ENCODE data around the gene GFPT2.

The GFPT2 gene

DNA sequence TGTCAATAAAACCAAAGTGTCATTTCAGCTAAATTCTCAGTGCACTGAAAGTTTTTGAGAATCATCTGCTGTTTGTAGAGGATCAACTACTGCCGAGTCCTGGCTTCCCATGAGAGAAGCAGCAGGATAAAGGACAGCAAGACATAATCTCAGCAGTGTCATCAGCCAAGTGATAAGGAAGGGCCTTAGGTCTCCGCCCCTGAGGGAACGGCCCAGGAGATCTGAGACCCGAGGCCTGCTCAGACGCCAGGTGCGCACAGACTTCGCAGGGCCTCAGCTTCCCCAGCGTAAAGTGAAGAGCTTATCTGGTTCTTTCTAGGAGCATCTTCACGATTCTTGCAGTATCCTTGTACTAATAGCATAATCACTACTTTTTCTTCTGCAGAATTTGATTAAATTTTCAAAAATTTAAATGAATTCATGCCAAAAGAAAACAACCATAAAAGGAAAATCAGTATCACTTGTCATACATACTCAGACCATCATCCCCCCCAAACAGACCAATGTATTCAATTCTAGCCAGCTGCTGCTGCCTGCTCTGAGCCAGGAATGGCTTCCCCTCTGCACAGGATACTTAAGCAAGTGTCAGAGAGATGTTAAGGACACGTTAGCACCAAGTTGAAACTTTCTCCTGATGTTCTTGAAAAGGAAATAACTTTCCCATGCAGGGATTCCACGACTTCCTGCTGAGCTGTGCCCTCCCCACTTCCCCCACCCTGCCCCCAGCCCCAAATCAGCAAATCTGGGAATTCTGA, 2.2 kb downstream of the GFPT2 start:
- DNase-seq (ENCODE audit: low spot score): no peak

DNA sequence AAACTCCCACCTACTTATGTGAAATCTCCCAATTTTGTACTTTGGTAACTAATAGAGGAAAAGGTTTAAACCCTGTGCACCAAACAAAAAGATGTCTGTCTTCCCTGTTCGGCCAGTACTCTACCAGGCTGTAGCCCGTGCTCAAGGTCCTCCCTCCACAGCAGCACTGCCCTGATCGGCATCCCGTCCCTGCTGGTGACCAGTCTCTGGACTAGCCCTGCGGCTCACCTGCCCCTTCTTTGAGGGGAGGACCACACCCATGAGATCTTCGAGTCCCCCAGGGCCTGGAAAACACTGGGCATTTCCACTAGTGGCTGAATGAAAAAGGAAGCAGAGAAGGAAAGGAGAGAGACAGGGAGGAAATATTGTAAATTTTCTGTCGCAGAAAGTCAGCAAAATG, 2.8 kb downstream of the GFPT2 start:
- DNase-seq (ENCODE audit: low spot score): no peak

DNA sequence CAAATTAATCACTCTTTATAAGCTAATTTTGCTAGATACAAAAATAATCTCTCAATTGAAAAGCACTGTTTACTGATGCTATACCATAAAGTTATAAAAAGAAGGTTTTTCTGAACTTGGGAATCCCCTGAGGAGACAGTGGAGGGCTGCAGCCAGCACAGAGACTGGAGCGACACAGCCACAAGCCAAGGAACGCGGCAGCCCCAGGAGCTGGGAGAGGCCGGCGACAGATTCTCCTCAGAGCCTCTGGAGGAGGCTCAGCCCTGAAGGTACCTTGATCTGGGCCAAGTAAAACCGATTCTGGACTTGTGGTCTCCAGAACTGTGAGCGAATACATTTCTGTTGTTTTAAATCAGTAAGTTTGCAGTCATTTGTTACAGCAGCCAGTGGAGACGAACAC, 3.7 kb downstream of the GFPT2 start:
- no peak for DNase-seq (ENCODE audit: low spot score)

DNA sequence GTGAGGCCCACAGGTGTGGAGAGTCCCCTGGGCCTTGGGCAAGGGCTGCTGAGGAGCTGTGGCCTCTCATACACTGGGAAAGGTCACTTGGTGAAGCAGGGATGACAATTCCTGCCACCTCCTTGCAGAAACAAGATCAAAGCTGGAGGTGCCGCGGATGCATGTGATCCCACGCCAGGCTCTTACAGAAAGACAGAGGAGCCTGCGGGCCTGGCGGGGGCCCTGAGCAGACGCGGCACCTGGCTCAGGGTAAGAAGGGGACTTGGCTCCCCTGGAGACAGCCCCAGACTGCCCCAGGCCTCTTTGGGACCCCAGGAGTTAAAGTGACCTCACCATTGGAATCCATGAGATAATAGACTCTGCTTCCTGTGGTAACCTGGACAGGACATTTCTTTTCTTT, 4.8 kb downstream of the GFPT2 start:
- DNase-seq (ENCODE audit: low spot score): no peak

DNA sequence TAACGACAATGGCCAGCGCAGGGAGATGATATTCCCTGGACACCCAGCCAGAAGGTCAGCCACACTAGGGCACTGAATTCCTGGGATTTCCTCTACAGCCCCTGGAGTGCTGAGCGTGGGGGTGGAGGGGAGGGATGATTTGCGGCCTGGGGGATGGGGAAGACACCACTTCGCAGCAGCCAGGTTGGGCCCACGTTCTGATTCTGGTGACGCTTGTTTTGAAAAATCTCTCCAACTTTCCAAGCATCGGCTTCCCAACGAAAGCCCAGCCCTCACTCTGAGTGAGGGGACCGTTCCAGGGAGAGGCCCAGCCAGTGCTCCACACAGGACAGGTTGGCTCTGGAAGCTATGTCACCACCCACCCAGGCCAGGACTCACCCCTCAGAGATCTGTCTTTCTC, 5.4 kb downstream of the GFPT2 start:
- no peak for DNase-seq (ENCODE audit: low spot score)

DNA sequence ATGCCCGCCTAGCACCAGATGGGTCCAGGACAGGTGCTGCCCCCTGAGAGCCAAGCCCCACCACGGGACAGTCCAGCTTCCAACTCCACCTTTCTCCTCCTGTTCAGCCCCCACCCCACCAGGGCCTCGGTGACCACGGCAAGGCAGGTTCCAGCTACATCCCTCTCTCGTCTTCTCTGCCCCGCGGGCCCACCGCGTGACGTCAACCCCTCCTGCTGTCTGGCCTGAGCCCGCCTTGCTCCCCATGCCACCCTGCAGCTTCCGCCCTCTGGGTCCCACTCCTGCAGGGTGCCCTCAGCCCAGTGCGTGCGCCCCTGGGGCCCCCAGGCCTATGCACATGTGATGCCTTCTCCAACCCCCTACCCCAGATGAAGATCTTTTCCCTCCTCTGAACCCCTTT, 6.8 kb downstream of the GFPT2 start:
- DNase-seq (ENCODE audit: low spot score): no peak

DNA sequence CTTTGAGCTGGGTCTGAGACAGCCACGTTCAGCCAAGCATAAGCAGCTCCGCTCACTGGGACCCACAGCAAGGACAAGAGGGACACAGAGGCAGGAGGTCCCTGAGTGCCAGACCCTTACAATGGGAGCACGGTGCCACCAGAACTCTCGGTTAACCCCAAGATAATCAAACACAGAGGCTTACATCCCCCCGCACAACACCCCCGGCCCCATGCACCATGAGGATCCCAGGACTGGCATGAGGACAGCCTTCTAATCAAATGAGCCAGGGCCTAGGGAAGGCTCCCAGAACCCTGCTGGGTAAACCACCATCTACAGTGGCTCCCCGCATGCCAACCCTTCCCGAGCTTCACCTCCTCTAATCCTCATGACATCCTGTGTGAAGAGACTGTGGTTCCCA, 7.4 kb downstream of the GFPT2 start:
- no peak for DNase-seq (ENCODE audit: low spot score)

DNA sequence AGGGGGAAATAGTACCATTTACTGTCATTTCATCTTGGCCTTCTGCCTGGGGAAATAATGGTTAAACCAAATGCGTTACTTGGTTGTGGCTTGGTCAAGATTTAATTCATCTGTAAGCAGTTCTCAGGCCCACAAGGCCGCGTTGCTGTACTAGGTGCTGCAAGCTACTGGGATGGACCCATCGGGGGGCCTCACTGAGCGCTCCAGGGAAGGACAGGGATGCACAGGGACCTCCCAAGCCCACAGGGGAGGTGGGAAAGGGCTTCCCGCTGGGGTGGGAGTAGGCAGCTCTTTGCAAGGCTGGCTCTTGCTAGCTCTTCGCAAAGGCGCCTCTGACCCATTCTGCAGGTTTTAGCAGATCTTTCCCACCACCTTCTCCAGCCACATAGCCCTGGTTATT, 8.0 kb downstream of the GFPT2 start:
- DNase-seq (ENCODE audit: low spot score): no peak

DNA sequence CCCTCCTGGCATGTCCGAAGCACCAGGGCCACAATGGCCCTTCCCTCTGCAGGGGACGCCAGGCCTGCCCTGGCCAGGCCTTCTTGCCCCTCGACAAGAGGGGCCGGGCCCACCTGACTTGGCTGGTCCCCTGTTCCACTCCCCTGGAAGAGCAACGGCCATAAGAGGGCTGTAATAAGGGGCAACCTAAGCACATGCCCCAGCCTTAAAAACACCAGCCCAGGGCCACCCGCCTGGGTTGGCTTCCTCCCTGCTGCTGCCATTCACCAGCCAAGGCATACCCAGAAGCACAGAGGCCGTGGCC, 8.5 kb downstream of the GFPT2 start:
- no peak for DNase-seq (ENCODE audit: low spot score)

DNA sequence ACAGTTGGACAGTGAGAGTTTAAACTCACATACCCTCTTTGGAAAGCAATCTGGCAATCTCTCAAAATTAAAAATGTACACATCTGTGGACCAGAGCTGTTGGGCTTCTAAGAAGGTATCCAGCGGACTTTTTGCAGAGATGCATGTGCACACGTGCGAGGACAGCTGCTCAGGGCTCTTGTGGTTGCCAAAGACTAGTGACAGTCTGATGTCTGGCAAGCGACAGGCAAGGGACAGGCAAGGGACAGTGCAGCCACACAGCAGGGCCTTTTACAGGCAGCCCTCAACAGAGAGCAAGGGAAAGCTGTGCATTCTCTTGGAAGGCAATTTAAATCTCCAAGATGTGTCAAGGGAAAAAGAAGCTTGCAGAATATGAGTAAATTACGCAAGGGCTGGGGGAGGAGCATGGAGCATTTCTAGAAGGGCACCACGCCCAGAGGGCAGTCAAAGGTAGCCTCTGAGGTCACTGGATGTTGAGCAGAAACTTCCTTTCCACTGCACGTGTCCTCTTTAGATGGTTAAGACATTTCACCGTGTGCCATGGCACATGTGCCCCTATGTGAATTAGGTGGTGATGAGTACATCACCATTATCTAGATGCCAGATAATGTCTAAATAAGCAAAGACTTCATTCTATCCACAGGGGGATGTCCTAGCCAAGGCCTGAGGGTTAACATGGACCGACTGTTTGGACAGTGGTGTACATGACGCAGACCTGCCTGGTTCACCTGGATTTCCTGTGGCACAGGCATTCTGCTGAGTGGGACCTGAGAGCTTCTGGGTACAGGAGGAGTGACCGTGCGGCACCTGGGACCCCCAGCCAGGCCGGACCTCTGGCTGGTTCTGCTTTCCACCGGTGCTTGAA, 9.1 kb downstream of the GFPT2 start:
- peak; percentile 82 for DNase-seq (ENCODE audit: low spot score)

DNA sequence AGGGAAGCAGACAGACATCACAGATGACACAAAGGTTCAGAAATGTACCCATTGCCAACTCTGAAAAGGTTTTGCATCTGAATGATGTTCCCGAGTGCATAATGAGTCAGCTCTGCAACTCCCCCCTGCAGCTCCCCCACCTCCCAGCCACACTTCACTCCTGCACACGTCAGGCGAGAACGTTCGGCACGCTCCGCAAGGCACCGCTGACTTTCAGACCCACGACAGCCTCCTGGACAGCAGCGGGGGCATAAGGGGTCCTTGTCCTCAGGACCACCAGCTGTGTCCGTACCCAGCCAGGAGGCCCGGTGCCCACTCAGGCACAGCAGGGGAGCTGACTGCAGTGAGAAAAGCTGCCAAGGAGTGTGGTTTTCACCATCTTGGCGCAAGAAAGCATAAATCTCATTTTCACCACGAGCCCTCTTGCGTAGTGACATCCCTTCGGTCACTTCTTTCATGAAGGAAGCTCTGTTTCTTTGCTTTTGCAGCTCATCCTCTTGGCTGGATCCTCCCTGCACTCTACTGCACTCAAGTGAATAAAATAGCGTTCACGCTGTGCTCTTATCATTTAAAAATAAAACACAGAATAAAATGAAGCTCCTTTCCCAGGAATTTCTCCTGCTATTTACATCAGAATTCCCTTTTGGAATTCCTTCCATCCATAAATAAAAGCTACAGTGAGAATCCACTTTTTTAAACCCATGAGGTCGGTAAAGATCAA, 9.9 kb downstream of the GFPT2 start:
- DNase-seq (ENCODE audit: low spot score): peak; percentile 75

DNA sequence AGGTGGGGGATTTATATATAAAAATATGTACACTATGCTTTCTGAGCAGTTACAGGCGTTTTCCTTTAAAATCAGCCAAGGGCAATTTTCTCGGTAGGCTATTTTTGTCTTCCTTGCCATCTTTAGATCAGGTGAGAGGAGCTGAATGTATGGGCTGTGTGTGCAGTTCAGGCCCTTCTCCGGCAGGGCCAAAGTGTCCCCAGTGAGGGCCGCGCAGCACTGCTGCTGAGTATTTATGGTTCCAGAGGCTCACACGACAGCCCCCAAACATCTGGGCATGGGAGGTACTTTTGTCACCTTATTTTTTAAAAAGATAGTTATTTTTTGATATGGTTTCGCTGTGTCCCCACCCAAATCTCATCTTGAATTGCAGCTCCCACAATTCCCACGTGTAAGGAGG, 11.5 kb downstream of the GFPT2 start:
- DNase-seq (ENCODE audit: low spot score): no peak

DNA sequence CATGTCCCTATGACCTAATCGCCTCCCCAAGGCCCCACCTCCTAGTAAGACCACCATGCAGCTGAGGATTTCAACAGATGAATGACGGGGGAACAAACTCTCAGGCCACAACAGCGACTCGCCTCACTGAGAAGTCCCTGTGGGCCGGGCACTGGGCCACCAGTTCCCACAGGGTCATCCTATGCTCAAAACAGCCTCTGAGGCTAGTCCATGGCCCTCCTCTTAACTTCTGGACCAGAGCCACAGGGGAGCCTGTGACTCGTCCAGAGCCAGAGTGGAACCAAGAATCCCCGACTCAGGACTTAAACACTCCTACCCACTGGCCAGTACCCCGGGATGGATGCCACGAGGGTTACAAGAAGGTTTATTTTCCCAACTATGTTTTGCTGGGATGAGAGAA, 12.3 kb downstream of the GFPT2 start:
- peak; percentile 32 for DNase-seq (ENCODE audit: low spot score)

DNA sequence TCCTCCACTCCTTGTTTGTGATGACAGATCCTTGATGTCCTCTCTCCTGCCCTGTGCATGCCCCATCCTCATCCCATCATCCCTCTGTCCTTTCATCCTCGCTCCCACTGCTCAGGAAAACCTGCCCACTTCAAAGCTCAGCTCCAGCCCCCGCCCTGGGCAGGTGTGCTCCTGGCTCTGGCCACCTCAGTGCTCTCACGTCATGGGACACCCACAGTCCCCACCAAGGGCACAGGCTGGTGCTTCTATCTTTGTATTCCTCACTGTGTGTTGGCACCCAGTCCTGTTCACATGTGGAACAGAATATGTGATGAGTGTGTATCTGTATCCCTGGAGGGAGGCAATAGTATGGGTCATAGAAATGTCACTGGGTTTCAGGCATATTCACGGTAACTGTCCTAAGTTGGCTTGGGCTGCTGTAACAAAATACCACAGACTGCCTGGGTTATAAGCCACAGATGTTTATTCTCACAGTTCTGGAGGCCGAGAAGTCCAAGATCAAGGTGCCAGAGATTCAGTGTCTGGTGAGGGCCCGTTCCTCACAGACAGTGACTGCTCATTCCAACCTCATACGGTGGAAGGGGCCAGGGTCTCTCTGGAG, 13.5 kb downstream of the GFPT2 start:
- DNase-seq (ENCODE audit: low spot score): no peak

DNA sequence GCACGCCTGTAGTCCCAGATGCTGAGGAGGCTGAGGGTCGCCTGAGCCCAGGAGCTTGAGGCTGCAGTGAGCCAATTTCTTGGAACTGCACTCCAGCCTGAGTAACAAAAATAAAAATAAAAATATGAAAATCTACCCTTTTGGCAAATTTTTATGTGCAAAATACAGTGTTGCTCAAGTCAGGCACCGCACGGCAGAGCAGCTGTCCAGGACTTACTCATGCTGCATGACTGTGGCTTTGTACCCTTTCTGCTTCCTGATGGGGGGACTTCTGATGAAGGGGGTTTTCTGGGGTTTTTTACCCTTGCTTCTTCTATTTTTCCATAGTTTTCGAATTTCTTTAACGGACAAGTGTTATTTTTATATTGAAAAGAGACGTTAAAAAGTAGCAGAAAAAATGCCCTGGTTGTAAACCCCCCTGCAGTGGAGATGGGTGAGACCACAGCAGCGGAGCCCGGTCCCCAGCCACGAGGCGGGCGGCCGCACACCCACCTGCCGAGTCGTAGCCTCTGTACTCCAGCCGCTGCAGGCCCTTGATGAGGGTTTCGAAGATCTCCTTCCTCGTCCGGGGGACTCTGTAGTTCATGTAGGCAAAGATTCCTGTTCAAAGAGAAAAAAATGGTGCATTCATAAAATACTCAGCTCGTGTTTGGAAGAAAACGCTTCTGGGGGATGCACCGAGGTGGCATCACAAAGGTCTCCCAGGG, 15.0 kb downstream of the GFPT2 start:
- DNase-seq (ENCODE audit: low spot score): peak; percentile 50

DNA sequence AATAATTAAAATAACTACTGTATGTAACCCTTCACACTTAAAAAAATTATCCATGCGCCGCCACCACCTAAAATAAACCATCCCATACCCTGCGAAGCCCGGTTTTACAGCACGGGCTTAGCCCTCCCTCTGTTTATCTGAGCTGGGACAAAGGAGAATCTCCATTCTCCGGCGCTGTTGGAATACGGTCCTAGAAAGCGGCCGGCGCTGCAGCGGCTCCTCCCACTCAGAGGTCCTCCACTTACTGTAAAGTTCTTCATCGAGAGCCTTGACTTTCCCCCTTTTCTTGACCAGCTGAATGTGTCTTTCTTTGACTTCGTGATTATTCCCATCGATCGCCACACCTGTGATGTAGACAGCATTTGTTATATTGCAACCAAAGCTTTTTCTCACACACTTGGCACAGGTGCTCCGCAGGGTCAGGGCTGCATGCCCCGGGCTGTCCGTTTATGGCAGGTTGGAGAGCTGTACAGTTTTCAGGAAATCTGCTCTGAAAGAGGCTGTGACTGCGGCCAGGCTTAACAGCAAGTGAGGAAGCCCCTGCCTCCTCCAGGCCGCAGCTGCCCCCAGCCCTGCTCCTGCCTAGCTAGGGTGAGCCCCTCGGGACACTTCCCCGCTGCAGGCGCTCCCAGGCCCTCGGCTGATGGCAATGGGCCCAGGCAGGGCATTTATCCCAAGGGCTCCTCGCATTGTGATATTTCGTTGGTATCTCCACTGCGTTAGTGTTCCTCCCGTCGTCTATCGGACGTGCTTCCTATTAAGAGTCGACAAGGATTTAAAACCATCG, 16.7 kb downstream of the GFPT2 start:
- DNase-seq (ENCODE audit: low spot score): no peak

DNA sequence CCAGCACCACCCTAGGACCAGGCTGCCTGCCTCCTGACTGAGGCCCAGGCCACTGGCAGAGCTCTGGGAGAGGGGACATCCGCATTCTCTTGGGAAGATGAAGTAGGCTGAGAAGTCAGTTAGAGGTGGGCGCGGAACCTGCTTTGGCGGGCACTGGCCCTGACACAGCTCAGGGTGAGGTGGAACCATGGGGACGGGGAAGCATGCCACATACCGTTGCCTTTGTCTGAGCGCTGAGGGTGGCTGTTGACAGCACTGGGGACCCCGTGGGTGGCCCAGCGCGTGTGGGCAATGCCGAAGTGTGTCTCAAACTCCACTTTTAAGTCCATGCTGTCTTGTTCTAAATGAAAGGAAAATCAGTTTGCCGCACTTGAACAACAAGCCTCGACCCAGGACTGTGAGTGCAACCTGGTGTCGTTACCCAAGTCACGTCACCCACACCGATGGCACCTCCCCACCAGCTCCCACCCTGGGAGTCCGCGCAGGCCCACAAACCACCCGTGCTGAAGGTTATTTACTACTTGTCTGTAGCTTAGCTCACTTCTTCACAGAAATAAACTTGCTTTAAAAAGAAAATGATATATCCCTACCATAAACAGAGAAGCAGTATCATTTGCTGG, 17.4 kb downstream of the GFPT2 start:
- no peak for DNase-seq (ENCODE audit: low spot score)

DNA sequence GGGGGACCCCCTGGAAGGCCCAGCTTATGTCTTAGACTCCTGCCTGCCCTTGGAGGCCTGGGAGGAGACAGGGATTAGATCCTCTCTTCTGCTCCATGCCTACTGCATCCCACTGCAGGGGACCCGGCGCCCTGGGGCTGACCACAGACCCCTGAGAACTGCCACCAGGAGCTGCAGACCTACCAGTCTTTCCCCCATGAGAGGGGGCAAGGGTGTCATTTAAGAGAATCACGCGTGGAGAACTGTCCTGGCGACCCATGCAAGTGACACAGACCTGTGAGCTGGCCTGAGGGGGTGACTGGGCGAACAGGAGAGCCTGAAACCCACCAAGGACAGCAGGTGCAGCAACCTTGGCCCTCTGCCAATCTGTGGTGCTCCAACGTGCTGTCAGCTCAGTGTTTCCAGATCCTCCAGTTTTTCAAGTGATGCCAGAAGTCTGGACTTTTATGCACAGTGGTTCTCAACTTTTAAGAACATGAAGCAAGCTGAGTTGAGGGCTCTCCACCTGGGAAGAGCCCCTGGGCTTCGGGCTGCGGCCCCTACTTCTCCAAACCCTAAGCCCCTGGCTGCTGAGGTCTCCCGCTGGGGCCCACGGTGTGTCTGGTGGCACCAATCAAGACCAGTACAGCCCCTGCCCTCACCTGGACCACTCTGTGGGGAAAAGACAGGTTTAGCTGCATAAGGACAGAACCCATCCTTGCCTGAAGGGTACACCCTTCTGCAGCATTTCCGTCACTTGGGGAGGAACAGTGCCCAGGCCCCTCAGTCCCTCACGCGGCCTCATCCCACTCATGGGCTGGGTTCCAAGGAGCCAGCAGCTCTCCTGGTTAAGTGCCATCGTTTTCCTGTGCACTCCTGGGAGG, 18.2 kb downstream of the GFPT2 start:
- DNase-seq (ENCODE audit: low spot score): no peak

DNA sequence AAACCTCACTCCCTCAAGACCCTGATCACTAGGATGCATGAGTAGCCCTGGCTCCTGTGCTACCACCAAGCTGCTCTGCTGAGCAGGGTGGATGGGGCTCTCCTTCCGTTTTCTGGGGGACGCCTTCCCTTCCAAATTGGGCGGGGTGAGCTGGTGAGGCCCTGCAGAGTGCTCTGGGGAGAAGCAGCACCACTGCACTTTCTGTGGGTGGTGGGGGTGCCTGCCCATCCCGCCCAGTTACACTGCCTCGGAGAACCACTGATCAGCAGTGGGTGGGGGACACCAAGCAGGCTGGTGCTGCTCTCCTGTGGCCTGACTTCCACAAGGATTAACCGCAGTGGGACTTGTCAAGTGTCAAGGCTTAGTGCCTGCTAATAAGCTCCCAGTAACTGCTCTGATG, 19.0 kb downstream of the GFPT2 start:
- no peak for DNase-seq (ENCODE audit: low spot score)

DNA sequence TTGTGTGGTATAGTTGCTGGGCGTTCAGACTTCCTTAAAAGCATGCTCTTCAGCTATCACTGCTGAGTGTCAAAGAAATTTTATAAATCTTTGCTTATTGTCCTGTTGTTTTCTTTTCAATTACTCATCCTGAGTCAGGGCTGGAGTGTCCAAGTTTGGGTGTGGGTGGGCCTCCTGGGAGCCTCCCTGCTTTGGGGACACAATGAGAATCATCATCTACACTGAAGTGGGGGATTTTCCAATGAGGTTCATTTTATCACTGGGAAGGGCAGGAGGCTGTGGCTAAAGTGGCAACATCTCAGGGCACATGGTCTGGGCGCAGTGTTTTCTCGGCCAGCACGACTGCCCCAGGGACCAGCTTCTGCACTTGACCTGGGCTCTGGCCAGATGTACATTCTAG, 19.5 kb downstream of the GFPT2 start:
- DNase-seq (ENCODE audit: low spot score): peak; percentile 76

Measured in AG20443 (cell line).